Frontal cortex (tissue), 4 donors: Measurements from ENCODE around the gene TBC1D4. TPM values are rescaled to one million over a fixed set of nuclear protein-coding genes. Genes with fewer than 3 reads are reported as not detected.
"Not testable (repeated sequence)": the region's sequence is repeated elsewhere in the genome, so short reads cannot be mapped to it uniquely, and the experiment has no call there.

Source experiments
- DNase-seq, 2 donors: peaks; one replicate each; pipeline ENCODE4 v3.0.0; 2012; ENCODE audit warnings: low spot score in 2 of 2
- FAIRE-seq: peaks from 2 replicates; lab custom pipeline; 2012; peaks lifted over from hg19 to GRCh38; lab: Jason Lieb, UNC
- total RNA-seq: library from RNA; depleted of rRNA; stranded (reverse); fragments of >200 nt; gene quantifications from one replicate; pipeline ENCODE4 v1.2.3, GENCODE V29; 2014
- donor health status: control.
- donor health status: control.
- donor health status: control.

Gene TBC1D4
- total RNA-seq, 1 donor from 2014 or later: 9.8 TPM

DNA sequence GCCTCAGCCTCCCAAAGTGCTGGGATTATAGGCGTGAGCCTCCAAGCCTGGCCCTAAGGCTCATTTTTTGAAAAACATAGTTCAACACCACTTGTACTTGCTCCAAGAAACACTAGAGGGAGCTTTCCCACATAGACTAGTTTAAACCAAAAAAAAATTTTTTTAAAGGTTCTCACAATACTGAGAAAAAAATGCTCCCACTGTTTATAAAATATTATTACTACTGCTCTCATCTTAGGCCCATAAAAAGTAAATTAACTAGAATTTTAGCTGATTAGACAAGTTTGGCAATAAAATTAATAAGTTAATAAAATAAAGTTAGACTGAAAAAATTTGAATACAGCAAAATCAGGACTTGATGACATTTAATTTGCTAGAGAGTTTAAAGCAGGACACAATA, 109.5 kb downstream of the TBC1D4 start:
- FAIRE-seq (no peak), DNase-seq (peak in 1 of 2 donors; percentile 10)

DNA sequence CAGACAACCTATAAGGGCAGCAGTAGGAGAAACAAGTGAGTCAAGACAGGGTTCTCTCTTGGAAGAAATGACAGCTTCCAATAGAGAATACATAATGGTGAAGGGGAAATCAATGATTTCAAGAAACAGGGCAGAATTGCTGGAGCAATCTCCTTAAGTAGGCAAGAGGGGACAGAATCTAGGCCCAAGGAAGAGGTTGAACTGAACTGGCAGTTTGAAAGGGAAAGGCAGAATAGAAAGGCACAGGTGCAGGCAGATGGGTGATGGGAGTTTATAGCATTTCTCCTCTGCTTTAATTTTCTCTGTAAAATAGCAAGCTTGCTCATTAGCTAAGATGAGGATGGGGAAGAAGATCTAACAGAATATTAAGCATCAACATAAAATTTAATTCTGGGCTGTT, 110.8 kb downstream of the TBC1D4 start:
- FAIRE-seq (no peak), DNase-seq (no peak)

DNA sequence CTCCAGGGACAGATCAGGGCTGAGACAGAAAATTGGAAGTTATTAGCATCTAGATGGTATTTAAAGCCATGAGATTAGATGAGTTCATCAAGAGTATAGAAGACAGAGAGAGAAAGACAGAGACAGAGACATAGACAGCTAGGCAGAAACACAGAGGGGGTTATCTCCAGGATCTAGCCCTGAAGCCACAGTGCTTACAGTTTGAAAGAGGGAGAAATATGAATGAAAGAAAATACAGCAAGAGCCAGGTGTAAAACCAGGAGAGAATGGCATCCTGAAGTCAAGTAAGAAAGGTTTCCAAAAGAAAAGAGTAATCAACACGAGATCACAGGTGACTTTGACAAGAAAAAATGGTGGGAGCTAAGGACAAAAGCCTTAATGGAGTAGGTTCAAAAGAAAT, 111.2 kb downstream of the TBC1D4 start:
- no peak for DNase-seq
- no peak for FAIRE-seq

DNA sequence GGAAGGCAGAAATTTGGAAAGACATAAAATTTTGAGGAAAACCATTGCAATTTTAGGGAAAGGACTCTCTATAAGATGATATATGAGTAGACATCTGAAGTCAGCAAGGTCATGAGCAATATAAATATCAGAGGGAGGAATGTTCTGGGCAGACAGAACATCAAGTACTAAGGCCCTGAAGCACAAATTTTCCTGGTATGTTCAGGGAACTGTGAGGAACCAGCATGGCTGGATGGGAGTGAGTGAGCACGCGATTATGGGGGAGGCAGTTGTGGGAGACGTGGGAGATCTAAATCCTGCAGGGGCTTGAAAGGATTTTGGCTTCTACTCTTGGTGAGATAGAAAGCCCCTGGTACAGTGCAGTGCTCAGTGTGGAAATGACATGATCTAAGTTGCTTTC, 112.0 kb downstream of the TBC1D4 start:
- FAIRE-seq: no peak
- no peak for DNase-seq

DNA sequence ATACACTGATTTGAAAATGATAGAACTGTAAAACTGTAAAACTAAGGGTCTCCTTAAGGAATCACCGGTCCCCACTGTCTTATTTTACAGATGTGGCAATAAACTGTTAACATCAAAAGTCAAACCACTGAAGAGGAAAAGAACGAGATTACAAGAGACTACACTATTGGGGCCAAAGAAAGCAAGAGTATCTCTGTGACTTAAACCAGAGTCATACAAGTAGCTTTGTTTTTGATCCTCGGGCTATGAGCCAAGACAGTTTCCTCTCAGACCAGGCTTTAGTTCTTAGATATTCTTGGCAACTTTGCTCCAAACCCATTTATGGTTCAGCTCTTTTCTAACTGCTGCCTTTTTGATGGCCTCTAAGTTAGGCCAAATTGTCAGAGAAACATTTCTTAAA, 113.8 kb downstream of the TBC1D4 start:
- DNase-seq (no peak), FAIRE-seq (no peak)

DNA sequence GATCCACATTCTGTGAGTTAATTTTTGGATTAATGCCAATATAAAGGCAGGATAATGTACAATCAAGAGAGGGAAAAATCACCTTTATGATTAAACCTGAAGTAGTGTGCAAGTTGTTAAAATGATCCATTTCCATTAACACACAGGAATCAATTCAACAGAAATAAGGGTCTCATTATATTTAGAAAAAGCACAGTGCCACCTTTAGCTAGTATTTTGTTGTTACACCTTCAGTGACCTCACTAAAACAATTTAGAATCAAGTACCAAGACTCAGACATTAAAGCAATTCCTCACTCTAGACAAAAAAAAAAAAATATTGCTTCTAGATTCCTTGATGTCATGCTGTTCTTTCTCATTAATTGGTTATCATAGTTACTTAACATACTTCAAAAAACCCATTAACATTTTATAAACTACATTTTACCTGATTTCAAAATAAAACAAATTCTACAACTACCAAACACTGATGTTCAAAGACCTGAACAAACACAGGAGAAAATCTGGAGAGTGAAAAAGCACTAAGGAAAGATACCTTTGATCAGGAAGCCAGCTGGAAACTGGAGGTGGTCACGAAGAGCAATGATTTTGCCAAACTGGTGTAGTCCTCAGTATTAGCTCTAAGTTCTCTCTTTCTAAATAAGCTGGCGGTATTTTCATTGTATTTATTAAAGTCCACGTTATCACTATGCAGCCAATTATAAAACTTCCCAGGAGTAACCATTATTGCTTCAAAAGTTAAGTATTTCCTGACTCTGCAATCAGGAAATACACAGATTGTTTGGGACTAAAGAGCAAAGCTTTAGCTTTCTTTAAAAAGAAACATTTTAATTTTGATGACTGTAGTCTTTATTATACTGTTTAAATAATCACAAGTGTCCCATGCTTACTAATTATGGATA, 115.3 kb downstream of the TBC1D4 start:
- no peak for DNase-seq

DNA sequence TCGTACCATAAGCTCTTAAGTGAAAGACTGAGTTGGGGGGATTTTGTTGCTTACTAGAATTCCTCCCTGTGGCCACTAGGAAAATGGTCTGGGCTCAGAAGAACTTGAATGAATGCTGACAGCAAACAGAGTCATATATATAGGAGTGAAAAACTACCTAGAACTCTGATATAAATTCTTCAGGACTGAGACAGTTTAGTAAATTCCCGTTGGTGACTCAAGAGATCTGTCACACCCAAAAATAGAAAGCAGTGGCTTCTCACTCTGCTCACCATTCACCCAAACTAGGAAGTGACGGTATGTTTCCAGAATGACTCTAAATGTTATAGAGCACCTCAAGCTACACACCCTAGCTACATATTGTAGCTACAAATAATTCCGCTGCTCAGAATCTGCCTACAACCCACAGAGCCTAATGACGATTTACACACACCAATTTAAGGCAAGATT, 116.2 kb downstream of the TBC1D4 start:
- DNase-seq: peak in 1 of 2 donors; percentile 12
- FAIRE-seq: no peak

More for the DNA sequence above, 115.3 kb downstream of the TBC1D4 start:
- no peak for FAIRE-seq

DNA sequence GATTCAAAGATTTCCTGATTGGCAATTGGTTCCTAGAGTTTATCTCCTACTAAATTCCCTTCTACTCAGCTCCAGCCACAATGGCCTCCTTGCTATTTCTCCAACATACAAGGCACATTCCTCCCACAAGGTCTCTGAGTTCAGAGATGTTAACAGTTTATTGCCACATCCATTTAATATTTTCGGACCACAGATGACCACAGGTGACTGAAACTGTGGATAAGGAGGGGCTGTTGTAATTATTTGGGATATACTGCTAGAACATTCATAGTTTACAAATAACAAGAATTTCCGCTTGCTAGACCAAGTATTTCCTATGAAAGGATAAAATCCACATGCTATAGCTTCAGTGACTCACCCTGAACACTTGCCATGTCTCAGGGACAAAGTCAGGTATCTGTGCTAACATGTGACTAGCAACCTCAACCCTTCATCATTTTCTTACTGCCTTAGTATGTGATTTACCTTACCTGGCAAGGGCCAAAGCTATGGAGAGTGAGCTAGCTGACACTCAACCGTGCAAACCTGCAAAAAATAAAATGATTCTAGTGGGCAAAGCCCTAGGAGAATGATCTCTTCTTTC, 117.7 kb downstream of the TBC1D4 start:
- DNase-seq (no peak), FAIRE-seq (no peak)

DNA sequence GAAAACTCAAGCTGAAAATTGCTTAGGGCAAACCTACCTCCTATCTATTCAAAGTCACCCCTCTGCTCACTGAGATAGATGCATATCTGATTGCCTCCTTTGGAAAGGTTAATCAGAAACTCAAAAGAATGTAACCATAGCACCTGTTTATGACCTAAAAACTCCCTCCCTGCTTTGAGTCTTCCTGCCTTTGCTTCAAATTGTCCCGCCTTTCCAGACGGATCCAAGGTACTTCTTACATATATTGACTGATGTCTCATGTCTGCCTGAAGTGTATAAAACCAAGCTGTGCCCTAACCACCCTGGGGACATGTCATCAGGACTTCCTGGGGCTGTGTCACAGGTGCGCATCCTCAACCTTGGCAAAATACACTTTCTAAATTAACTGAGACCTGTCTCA, 118.6 kb downstream of the TBC1D4 start:
- no peak for DNase-seq
- no peak for FAIRE-seq

DNA sequence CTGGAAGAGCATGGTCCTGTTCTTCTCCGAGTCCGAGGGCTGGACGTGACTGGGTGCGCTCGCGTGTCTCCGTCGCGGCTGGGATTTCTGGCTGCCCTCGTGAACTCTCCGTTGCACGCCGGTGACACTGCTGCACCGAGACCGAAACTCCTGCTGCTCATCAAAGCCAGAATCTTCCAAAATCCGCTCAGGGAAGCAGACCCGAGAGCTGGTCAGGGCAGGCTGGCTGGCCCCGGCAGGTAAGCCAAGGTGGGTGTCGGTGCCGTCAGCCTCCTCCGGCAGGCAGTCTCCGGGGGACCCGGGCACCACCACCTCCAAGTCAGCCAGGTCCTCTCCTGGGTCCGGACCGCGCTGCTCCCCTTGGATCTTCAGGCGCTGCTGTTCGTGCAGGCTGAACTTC, 119.9 kb downstream of the TBC1D4 start:
- no peak for DNase-seq
- no peak for FAIRE-seq

DNA sequence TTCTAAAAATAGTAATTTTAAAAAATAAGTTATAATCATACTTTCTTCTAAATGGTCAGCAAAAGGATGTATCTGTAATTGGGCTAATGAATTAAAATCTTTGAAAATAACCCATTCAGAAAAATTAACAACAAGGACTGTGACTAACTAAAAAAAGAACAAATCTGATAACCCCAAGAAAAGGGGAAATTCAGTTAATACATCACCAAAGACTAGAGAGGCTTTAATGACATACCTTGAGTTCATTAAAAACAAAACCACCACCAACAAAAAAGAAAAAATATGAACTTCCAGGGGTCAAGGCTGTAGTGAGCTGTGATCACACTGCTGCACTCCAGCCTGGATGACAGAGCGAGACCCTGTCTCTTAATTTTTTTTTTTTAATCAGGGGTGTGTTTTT, 121.8 kb downstream of the TBC1D4 start:
- DNase-seq (no peak), FAIRE-seq (peak; percentile 13)

DNA sequence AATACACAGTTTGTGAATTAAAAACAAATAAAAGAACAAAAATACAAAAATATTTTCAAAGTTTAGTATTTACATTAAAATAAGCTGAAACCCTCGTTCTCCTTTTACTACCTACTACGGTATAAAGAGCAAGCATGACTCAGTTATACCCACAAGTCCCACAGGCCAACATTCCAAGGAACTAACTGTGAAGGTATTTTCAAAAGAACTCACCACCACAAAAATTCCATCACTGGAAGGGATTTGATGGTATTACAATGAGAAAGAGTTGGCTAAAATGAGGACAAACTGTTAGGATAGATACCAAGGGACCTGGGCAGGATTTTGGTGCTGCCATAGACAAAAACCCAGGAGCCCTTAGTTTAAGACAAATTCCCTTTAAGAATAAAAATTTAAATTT, 122.7 kb downstream of the TBC1D4 start:
- DNase-seq (no peak), FAIRE-seq (peak; percentile 17)

DNA sequence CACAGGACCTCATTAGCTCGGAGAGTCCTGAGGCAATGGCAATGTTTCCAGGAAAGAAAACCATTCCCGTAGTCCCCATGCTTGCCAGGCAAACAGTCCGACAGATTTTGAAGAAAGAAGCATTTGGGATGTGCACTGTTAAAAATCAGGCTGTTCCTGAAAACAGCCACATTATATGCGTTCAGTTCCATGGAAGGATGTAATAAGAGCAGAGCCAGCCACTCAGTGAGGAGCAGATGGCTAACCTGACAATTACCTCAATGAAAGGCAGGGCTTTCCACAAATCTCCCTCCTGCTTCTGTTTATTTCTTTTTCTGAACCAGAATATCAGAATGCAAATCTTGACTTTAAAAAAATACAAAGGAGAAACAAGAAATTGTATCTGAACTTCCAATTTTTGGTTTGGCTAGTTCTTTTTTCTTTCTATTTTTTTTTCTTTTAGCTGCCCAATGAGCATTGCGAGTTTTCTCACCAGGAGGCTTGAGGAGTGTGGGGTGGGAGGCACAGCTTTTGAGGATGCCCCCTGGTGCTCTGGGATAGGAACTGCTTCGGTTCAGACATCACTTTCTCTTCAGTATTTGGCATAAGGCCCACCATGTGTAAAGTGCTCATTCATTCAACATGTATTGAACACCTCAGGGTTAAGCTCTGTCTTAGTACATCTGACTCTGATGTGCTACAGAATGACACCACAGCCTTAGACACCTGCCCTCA, 124.2 kb downstream of the TBC1D4 start:
- DNase-seq: peak; percentile 23 to 25
- no peak for FAIRE-seq

DNA sequence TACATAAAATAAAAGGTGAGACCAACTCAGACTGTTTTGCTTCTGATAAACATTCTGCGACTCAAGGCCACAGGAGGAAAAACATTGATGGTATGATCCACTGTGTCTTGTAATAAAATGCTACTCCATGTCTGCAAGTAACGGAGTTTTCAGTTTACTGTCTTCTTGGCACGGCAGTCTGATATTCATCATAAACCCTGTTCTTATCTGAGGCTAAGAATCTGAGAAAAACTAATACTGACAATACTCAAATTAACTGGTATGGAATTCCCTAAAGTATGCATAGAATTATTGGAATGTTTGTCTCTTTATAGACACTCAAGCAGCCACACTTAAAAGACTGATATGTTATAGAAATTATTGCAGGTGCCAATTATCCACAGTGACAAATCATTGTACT, 125.5 kb downstream of the TBC1D4 start:
- FAIRE-seq (no peak), DNase-seq (no peak)

DNA sequence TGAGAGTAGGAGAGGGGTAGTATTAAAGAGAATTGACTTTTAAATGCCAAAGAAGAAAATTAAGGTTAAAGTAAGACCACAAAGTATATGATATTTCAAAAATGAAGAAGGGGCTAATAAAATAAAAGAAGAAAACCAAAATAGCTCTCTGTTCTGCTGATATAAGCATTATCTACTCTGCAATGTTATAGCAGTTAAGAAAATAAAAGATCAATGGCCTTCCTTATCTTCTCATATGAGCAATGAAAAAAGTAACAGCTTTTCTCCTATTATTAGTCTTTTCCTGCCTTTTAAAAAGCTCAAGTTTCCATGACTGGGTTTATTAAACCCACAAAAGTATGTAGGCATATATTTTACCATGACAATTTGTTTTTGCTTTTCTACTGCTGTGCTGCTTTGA, 126.4 kb downstream of the TBC1D4 start:
- FAIRE-seq (no peak), DNase-seq (no peak)

DNA sequence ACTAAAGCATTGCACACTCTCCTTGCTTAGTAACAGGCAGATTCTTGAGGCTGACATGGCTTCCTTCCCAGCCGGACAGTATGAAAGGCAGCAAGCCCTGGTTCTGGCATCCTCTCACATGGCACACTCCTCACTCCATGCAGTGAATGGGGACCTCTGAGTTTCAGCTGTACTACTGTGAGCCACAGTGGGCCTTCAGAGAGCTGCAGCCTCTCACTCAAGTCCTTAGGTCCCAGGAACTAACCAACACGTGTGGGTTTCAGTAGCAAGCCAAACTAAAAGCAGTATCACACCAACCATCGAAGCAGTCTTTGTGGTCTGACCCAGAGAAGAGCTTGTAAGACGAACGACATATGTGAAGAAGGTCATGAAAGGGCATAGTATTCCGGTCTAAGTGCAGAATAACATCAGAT, 128.2 kb downstream of the TBC1D4 start:
- DNase-seq (no peak), FAIRE-seq (no peak)

DNA sequence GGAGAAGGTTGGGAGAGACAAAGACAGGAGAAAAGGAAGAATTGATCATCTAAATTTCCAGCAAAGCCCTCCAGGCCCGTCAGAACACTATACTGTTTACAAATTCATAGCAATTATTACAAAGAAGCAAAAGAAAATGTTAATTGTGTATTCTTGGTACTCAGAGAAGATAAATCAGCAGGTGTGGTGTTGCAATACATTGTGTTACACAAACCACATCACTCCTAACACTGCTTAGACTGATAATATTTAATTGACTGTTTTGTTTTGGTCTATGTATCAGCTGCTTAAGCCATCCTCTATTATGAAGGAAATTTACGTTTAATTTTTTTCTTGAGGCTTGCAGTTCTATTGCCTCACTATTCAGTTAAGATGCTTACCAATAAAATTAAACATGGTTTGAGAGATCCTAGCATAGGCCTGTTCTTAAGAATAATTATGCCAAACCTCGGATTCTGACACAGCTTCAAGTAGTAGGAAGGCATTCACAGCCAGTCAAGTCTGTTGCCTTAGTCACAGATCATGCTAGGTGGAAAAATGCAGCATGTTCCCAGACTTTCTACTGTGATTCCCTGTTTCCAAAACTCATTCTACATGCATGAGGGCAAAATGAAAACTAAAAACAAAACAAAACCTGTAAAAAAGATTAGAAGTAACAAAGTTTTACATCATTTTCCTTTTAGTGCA, 129.2 kb downstream of the TBC1D4 start:
- FAIRE-seq: no peak

DNA sequence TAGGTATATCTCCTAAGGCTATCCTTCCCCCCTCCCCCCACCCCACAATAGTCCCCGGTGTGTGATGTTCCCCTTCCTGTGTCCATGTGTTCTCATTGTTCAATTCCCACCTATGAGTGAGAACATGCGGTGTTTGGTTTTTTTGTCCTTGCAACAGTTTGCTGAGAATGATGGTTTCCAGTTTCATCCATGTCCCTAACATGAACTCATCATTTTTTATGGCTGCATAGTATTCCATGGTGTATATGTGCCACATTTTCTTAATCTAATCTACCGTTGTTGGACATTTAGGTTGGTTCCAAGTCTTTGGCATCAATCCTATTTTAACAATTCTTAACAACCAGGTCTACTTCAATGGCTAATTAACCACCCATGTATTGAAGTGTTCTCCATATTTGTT, 130.4 kb downstream of the TBC1D4 start:
- FAIRE-seq, DNase-seq: not testable (repeated sequence)

More for the DNA sequence above, 129.2 kb downstream of the TBC1D4 start:
- no peak for DNase-seq

DNA sequence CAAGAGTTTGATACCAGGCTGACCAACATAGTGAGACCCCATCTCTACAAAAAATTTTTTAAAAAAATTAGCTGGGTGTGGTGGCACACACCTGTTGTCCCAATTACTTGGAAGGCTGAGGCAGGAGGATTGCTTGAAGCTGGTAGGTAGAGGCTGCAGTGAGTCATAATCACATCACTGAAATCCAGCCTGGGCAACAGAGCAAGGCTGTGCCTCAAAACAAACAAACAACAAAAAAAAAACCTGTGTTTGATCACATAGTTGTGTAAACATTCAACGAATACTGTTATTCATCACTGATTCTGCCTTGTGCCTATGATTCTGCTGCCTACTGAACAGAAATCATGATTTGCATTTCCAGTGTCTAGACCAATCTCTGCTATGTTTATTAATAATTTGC, 134.0 kb downstream of the TBC1D4 start:
- FAIRE-seq (no peak), DNase-seq (no peak)

DNA sequence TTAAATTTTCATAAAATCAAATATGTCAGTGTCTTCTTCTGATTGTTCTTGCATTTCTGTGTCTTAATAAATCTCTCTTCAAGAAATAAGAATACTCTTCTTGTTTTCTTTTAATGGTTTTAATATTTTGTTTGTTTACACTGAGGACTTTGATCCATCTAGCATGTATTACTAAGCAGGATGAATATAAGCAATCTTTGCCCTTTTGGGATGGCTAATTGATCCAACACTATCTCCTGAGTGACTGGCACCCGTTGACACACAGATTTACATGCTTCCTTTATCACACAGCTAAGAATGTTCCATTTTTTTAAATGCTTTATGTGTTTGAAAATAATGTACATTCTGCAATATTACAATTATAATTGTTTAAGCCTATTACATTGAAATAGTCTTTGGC, 134.5 kb downstream of the TBC1D4 start:
- FAIRE-seq: no peak

More for the DNA sequence above, 134.5 kb downstream of the TBC1D4 start:
- DNase-seq: no peak
